Measurements from ENCODE around the gene NACC2. TPM values are rescaled to one million over a fixed set of nuclear protein-coding genes. Genes with fewer than 3 reads are reported as not detected.
"Not testable (repeated sequence)": the region's sequence is repeated elsewhere in the genome, so short reads cannot be mapped to it uniquely, and the experiment has no call there.

The NACC2 gene
- total RNA-seq, 2 donors from 2014 or later: 7.8 to 9.7 TPM

DNA sequence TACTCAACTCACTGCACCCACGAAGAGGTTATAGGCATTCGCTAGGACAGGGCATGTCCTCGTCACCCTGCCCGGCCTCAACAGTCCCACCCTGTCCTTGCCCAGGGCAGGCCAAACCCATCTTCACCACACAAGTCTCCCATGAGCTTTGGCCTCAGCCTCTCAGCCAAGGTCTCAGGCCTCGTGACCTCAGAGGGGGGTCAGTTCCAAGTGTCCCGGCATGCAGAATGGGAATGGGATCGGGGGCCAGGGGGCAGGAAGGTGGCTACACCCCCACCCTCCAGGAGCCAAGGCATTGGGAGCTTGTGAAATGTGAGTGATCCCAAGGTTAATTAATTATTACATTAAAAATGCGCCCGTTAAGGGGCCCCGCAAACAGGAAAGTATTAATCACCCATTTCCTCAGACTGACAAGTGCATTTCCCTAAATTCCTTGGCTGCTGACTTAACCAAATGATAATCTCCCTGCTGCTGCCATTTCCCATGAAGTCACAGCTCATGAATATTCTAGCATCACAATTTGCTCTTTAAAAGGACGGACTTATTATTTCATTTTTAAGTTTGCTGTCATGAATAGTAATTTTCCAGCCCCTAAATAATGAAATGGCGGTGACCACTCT lies 125.9 kb downstream of the NACC2 start:
- ATAC-seq (replicated peaks): no peak
- Mint-ChIP-seq H3K4me1 (peaks cover 8% of the 10 kb centered on the region), H3K9me3 (no peaks in the 10 kb centered on the region), H3K36me3 (ENCODE audit: low read depth) (no peaks in the 10 kb centered on the region), H3K4me3 (no peak overlapping the region), H3K27ac (no peak overlapping the region), H3K27me3 (peaks cover 3% of the 10 kb centered on the region)

DNA sequence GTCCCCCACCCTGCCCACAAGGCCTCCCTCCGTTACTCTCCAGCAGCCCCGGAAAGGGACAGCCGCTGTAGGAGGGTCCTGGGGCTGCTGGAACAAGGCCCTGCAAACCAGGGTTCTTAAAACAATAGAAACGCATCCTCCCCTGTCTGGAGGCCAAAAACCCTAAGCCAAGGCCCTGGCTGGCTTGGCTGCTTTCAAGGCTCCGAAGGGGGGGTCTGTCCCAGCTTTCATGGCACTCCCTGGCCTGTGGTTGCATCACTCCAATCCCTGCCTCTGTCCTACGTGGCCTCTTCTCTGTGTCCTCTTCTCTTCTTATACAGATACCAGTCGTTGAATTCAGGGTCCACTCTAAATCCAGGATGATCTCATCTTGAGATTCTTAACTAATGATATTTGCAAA lies 126.5 kb downstream of the NACC2 start:
- Mint-ChIP-seq H3K27ac (no peak overlapping the region), H3K4me3 (no peak overlapping the region)
- ATAC-seq (replicated peaks): no peak

DNA sequence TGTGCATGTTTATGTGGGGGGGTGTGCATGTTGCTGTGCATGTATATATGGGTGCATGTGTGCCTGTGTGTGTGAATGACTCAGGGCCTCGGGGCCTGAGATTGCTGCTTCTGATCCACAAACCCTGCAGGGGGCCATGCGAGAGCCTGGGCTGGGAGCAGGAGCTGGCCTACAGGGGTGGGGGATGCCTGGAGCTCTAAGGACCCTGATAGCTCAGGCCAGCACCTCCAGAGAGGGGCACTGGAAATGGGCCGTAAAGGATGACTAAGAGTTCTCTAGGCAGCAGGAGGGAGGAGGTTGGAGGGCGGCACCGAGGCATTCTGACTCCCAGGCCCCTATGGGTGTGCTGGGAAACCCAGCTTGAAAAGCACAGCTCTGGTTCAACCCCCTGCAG lies 127.0 kb downstream of the NACC2 start:
- Mint-ChIP-seq H3K36me3 (ENCODE audit: low read depth) (no peaks in the 10 kb centered on the region), H3K27ac (no peak overlapping the region), H3K4me1 (peaks cover 8% of the 10 kb centered on the region), H3K27me3 (peaks cover 3% of the 10 kb centered on the region), H3K4me3 (no peak overlapping the region), H3K9me3 (no peaks in the 10 kb centered on the region)
- ATAC-seq (replicated peaks): no peak

More for the DNA sequence above, 126.5 kb downstream of the NACC2 start:
- Mint-ChIP-seq H3K36me3 (ENCODE audit: low read depth) (no peaks in the 10 kb centered on the region), H3K9me3 (no peaks in the 10 kb centered on the region), H3K4me1 (peaks cover 8% of the 10 kb centered on the region), H3K27me3 (peaks cover 3% of the 10 kb centered on the region)

DNA sequence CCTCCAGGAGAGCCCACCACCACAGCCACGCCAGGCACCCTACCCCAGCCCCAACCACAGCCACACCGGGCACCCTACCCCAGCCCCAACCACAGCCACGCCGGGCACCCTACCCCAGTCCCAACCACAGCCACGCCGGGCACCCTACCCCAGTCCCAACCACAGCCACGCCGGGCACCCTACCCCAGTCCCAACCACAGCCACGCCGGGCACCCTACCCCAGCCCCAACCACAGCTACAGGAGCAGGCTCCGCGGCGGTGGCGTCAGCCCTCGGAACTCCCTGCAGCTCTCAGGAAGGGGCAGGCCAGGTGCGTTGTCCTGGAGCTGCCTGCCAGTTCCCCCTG lies 128.2 kb downstream of the NACC2 start:
- H3K4me1 Mint-ChIP-seq: peaks cover 18% of the 10 kb centered on the region
- H3K4me3 Mint-ChIP-seq; H3K9me3 Mint-ChIP-seq; H3K27me3 Mint-ChIP-seq; H3K27ac Mint-ChIP-seq; ATAC-seq (replicated peaks); H3K36me3 Mint-ChIP-seq (ENCODE audit: low read depth): not testable (repeated sequence)

DNA sequence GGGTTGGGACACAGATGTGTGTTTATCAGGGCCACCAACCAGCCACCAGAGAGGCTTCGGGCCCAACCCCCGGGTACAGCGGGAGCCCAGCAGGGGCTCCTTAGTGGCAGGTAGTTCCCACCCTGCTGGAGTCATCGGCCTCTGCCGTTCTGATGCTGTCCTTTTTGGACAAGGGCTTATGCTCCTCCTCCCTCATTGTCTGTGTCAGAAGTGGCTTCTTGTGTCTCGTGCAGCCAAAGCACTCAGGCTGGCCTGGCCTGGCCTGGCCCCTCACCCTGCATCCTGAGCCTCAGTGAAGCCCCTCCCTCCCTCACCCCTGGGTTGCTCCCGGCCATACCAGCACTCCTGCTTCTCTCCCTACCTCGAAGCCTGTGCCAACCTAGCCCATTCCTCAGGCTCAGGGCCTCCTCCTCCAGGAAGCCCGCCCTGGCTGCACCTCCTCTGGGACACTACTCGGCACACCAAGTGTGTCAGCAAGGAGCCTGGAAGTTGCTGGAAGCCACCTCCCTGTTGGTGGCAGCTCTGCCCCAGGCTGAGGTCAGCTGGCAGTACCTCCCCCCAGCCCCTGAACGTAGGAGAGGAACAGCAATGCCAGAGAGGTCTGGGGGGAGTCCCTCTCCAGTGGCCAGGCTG lies 129.8 kb downstream of the NACC2 start:
- peaks cover 3% of the 10 kb centered on the region for H3K27me3 Mint-ChIP-seq
- H3K9me3 Mint-ChIP-seq: no peaks in the 10 kb centered on the region
- no peaks in the 10 kb centered on the region for H3K36me3 Mint-ChIP-seq (ENCODE audit: low read depth)
- H3K4me1 Mint-ChIP-seq: peaks cover 22% of the 10 kb centered on the region
- ATAC-seq (replicated peaks): no peak
- no peak overlapping the region for H3K27ac Mint-ChIP-seq
- H3K4me3 Mint-ChIP-seq: no peak overlapping the region

DNA sequence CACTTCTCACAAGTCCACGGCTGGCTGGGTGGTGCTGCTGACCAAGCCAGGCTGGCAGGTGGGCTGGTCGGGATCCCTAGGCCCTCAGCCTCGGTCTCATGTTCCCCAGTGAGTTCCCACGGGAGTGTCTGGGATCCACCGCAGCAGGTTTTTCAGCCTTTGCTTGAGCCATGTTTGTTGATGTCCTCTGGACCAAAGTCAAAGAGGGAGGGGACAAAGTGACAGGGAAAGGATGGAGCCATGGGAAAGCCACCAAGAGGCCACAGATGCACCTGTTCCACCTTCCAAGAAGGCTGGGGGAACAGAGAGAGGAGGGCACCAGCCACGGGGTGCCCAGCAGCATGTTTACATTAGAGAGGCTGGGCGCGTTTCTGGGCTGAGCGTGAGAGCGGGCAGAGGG lies 131.2 kb downstream of the NACC2 start:
- no peak for ATAC-seq (replicated peaks)
- Mint-ChIP-seq H3K27ac (no peak overlapping the region), H3K9me3 (no peaks in the 10 kb centered on the region), H3K4me1 (peaks cover 26% of the 10 kb centered on the region), H3K36me3 (ENCODE audit: low read depth) (no peaks in the 10 kb centered on the region), H3K27me3 (peaks cover 3% of the 10 kb centered on the region), H3K4me3 (no peak overlapping the region)

DNA sequence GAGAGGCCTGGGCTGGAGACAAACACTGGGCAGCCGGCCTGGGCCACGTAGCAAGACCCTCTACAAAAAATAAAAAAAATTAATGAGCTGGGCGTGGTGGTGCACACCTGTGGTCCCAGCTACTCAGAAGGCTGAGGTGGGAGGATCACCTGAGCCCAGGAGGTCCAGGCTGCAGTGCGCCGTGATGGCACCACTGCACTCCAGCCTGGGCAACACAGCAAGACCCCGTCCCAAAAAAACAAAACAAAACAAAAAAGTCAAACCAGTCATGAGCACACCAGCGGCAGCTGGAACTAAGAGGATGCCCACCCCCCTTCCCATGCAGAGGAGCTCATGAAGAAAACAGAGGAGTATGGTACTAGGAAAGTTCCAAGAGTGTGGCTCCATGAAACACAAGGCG lies 131.8 kb downstream of the NACC2 start:
- H3K36me3 Mint-ChIP-seq (ENCODE audit: low read depth): no peaks in the 10 kb centered on the region

DNA sequence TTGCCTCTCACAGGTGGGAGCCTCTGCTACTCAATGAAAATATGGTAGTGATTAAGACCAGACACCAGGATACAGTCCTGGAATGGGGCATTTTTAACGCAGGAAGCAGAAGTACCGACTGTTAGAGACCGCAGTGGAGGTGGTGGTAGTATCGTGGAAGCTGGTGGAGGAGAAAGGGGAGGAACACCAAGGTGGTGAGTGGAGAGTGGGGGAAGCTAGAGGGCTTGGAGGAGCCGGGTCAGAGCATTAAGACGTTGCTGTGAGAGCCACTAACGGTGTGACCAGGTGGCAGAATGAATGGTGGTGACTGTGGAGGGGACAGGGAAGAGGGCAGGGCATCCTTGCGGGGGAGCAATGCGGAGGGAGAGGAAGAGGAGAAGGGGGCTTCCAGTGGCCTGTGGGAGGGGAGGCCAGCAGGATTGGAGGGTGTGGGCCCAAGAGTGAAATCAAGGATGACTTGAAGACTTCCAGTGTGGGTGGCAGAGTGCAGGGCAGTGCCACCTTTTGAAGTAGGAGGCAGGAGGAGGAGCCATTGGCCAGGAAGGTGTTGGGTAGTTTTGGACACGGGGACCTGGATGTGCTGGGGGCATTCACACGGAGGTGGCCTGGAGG lies 132.3 kb downstream of the NACC2 start:
- H3K36me3 Mint-ChIP-seq (ENCODE audit: low read depth): no peaks in the 10 kb centered on the region
- H3K27ac Mint-ChIP-seq: peak overlapping the region; percentile 1
- H3K27me3 Mint-ChIP-seq: peaks cover 3% of the 10 kb centered on the region
- no peaks in the 10 kb centered on the region for H3K9me3 Mint-ChIP-seq
- H3K4me1 Mint-ChIP-seq: peaks cover 25% of the 10 kb centered on the region
- no peak for ATAC-seq (replicated peaks)
- peak overlapping the region; percentile 86 for H3K4me3 Mint-ChIP-seq

More for the DNA sequence above, 131.8 kb downstream of the NACC2 start:
- H3K27ac Mint-ChIP-seq: peak overlapping the region; percentile 1
- no peak overlapping the region for H3K4me3 Mint-ChIP-seq
- peaks cover 26% of the 10 kb centered on the region for H3K4me1 Mint-ChIP-seq
- peaks cover 3% of the 10 kb centered on the region for H3K27me3 Mint-ChIP-seq
- no peaks in the 10 kb centered on the region for H3K9me3 Mint-ChIP-seq
- no peak for ATAC-seq (replicated peaks)

DNA sequence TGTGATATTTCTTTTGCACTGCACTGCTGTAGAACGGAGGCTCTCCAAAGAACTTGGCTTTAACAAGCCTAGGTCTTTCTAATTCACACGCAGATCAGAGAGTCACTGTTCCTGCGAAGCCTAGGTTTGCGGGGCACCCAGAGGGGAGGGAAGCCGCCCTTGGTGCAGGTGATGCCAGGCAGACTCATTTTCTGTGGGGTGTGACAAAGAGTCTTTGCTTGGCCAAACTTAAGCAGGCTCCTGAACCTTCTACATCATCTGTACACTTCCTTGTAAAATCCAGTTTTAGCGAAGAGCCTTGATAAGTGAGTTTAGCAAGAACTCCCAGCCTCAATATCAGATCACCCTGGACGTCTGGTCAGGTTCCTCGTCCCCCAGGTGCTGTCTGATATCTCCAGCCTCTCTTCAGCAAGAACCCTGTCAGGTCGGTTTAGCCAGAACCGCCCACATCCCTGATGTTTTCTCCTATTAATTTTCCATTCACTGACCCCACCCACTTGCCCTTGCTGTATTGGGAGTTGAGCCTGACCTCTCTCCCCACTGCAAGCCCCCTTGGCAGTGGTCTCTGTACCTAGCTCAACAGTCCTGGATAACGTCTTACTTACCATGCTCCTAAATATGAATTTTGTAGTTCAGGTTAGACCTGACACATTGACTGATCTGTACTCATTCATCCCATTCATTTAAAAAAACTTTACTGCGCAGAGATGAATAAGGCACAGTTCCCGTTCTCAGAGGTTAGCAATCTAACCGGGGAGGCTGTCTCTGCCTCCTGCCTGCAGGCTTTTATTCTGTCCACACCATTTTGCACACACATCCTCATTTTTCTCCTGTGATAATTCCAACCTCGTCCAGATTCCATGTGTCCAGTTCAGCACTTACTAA lies 133.0 kb downstream of the NACC2 start:
- H3K27me3 Mint-ChIP-seq: no peaks in the 10 kb centered on the region
- H3K4me1 Mint-ChIP-seq: peaks cover 18% of the 10 kb centered on the region
- no peaks in the 10 kb centered on the region for H3K9me3 Mint-ChIP-seq
- H3K27ac Mint-ChIP-seq: peak overlapping the region; percentile 1
- H3K36me3 Mint-ChIP-seq (ENCODE audit: low read depth): no peaks in the 10 kb centered on the region
- ATAC-seq (replicated peaks): no peak
- peak overlapping the region; percentile 86 for H3K4me3 Mint-ChIP-seq

DNA sequence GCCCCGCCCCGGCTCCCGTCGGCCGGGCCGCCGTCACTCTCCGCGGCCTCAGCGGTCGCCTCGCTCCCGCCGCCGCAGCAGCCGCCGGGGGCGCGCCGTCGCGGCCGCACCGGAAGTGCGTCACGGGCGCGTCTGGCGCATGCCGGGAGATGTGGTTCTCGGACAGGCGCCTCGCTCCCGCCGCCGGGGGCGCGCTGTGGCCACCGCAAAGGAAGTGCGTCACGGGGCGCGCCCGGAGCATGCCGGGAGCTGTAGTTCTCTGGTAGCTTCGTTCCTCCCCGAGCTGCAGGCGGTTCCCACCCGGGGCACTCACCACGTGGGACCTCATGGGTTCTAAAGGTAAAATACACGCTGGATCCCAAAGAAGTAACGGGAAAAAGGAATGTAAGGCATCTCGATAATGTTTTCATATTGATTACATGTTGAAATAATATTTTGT lies 133.8 kb downstream of the NACC2 start, which contains the start of gene UBAC1:
UBAC1 (minus strand) TSS at position 97 of the 439 bp plus-strand sequence. CDS start 211 bp downstream, outside the sequence.
- Mint-ChIP-seq H3K4me1 (peaks cover 21% of the 10 kb centered on the region), H3K27me3 (no peaks in the 10 kb centered on the region), H3K4me3 (peak within 1 kb of the TSS; percentile 86), H3K36me3 (ENCODE audit: low read depth) (no peaks in the 10 kb centered on the region), H3K27ac (peak within 1 kb of the TSS; percentile 84), H3K9me3 (no peaks in the 10 kb centered on the region)
- peak; percentile 95 for ATAC-seq (replicated peaks)

DNA sequence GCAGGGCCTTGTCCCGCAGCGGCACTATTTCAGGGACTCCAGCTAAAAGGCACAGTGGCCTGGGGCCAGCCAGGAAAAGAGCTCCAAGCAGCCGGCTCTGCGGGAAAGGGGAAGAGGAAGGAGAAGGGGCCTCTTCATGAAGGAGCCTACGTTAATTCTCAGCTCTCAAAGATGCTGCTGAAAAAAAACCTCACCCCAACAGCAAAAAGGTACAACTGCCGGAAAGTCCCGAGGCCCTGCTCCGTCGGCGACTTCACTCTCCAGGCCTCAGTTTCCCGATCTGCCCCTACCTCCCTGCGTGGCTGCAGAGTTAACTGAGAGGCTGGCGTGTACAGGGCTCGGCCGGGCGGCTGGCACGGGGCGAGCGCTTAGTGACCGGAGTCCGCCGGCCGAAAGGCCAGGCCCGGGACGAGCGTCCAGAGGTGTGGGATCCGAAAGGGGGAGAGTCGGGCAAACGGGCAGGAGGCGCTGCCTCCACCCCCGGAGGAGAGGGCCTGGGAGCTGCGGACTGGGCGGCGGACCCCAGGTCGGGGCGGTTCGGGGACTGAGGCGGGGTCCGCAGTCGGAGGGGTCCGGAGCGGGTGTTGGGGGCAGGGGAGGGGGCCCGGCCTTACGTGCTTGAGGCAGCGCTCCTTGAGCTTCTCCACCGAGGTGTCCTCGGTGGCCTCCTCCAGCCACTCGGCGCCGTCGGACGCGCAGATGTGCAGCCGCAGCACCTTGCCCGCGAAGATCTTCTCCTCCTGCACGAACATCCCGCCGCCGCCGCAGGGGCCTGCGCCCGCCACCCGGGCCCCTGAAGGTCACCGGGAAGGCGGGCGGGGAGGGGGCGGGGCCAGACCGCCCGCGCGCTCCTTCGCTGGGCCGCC lies 134.4 kb downstream of the NACC2 start:
- Mint-ChIP-seq H3K36me3 (ENCODE audit: low read depth) (no peaks in the 10 kb centered on the region), H3K9me3 (no peaks in the 10 kb centered on the region), H3K4me1 (peaks cover 24% of the 10 kb centered on the region), H3K27ac (peak overlapping the region; percentile 84), H3K27me3 (no peaks in the 10 kb centered on the region), H3K4me3 (peak overlapping the region; percentile 86)
- peak; percentile 16 for ATAC-seq (replicated peaks)

DNA sequence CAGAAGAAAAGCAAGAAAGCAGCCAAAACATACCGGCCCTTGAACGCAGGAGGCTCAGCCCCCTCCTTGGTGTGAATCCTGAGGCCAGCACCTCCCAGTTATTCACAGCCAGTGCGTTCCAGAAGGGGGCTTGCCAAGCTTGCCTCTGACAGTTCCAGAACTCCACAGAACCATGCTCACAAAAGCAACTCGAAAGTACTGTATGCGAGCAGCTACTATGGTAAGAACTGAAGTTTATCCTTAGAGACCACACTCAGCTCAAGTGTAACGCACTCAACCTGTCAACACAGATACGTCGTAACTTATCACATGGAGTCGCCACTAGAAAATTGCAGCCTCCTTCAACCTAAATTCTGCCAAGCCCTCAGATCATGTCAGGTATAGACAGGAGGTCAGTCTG lies 135.3 kb downstream of the NACC2 start:
- Mint-ChIP-seq H3K4me1 (peaks cover 24% of the 10 kb centered on the region), H3K9me3 (no peaks in the 10 kb centered on the region), H3K4me3 (peak overlapping the region; percentile 86), H3K36me3 (ENCODE audit: low read depth) (peaks cover 6% of the 10 kb centered on the region), H3K27me3 (no peaks in the 10 kb centered on the region), H3K27ac (peak overlapping the region; percentile 84)
- ATAC-seq (replicated peaks): no peak

DNA sequence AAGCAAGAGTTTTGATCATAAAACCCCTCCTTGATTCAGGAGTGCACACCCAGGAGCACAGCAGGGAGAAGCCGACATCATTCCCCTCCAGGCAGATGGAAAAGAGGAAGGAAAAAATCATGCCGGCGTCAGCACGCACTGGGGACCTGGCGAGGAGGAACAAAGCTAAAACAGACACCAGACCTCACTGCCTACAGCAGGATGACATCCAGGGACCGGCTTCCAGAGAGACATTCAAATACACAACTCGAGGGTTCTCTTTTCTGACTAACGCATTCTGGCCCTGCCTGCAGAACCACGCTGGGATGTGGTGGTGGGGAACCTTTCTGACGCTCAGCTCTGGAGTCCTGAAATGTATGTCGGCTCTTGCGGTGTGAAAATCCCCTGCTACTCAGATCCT lies 136.6 kb downstream of the NACC2 start:
- peak overlapping the region; percentile 86 for H3K4me3 Mint-ChIP-seq
- H3K36me3 Mint-ChIP-seq (ENCODE audit: low read depth): peaks cover 19% of the 10 kb centered on the region
- no peaks in the 10 kb centered on the region for H3K27me3 Mint-ChIP-seq
- H3K9me3 Mint-ChIP-seq: no peaks in the 10 kb centered on the region
- no peak overlapping the region for H3K27ac Mint-ChIP-seq
- H3K4me1 Mint-ChIP-seq: peaks cover 24% of the 10 kb centered on the region
- no peak for ATAC-seq (replicated peaks)

DNA sequence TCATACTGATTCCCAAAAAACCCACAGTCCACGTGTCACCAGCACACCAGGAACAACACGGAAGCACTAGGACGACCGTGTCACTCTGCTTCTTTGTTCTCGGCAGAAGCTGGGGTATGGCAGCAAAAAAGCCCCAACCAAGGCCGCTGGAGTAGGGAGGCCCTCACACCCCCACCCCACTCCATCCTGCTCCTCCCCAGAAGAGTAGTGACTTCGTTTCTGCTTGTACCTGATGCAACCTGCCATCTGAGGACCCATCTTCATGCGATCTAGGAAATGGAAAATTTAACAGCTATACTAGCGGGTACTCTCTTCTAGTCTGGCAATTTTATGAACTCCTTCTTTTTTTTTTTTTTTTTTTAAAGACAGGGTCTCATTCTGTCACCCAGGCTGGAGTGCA lies 137.7 kb downstream of the NACC2 start:
- Mint-ChIP-seq H3K9me3 (no peaks in the 10 kb centered on the region), H3K27me3 (no peaks in the 10 kb centered on the region), H3K27ac (no peak overlapping the region), H3K4me3 (no peak overlapping the region), H3K36me3 (ENCODE audit: low read depth) (peaks cover 29% of the 10 kb centered on the region), H3K4me1 (peaks cover 18% of the 10 kb centered on the region)
- ATAC-seq (replicated peaks): no peak
